Measurements from ENCODE around the gene EML1.

- TF ChIP-seq, protein P1, sequence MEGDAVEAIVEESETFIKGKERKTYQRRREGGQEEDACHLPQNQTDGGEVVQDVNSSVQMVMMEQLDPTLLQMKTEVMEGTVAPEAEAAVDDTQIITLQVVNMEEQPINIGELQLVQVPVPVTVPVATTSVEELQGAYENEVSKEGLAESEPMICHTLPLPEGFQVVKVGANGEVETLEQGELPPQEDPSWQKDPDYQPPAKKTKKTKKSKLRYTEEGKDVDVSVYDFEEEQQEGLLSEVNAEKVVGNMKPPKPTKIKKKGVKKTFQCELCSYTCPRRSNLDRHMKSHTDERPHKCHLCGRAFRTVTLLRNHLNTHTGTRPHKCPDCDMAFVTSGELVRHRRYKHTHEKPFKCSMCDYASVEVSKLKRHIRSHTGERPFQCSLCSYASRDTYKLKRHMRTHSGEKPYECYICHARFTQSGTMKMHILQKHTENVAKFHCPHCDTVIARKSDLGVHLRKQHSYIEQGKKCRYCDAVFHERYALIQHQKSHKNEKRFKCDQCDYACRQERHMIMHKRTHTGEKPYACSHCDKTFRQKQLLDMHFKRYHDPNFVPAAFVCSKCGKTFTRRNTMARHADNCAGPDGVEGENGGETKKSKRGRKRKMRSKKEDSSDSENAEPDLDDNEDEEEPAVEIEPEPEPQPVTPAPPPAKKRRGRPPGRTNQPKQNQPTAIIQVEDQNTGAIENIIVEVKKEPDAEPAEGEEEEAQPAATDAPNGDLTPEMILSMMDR (IDR thresholded peaks at IDR 0.05; ENCODE audit: poor library complexity): no peak
- TF ChIP-seq EZH2 (IDR thresholded peaks at IDR 0.05; ENCODE audit: borderline replicate concordance) (no peak), EZH2phosphoT487 (IDR thresholded peaks at IDR 0.05; ENCODE audit: low read depth, severe bottlenecking, unreplicated experiment) (no peak)
Observed at GRCh38 chr14:99846808-99847207, 53.6 kb downstream of the EML1 start.

Data from hepatocyte (in vitro differentiated cells).